ENCODE results near the gene DDX19B. TPM values are rescaled to one million over a fixed set of nuclear protein-coding genes. Genes with fewer than 3 reads are reported as not detected.

DDX19B gene
- total and polyA plus RNA-seq, 2 donors (not counting 1 experiment from before 2014, with no cell fraction given), result 33.0 to 35.8 TPM

DNA sequence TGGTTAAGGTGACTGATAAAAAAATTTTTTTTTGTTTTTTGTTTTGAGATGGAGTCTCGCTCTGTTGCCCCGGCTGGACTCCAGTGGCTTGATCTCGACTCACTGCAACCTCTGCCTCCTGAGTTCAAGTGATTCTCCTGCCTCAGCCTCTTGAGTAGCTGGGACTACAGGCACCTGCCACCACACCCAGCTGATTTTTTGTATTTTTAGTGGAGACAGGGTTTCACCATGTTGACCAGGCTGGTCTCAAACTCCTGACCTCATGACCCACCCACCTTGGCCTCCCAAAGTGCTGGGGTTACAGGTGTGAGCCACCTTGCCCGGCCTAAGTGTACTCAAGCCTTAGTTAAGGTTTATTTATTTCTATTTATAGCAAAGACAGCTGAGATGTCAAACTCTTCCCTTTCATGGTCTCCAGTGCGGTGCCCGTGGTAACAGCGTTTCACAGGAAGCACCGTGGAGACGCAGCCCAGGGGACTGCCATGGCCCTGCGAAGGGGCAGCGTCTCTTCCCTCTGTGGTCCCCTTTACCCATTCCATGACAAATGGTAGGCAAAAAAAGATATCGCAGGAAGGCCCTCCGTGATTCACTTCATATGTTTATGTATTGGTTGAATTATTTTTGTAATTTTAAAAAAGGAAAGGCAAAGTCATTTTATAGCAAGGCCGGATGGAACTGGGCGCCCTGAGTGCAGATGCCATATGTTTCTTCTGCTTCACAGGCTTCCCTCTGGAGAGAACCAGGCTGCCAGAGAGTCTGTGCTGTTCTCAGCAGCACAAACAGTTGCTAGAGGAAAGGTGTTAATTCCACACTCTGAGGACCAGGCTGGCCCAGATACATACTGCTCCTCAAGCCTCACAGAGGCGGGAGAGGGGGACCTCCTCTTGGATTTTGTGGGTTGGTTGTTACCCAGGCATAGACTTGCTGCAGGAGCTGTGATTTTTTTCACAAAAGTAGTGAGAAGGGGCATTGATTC is 76.9 kb downstream of the DDX19B start:
- Histone ChIP-seq H3K27ac (ENCODE audit: low read length in 2 of 2) (no peak overlapping the region), H3K4me1 (ENCODE audit: control insufficient read depth in 2 of 2, insufficient read depth in 2 of 2, low read length in 2 of 2) (peaks cover 14 to 19% of the 10 kb centered on the region in 2 donors), H3K4me2 (replicated peaks; ENCODE audit: low read depth, low read length, poor library complexity, severe bottlenecking) (no peak overlapping the region), H3K9me3 (ENCODE audit: control extremely low read depth in 1 of 3, control insufficient read depth in 2 of 3, insufficient read depth in 1 of 3, low read length in 2 of 3) (peaks cover 0 to 2% (median 0%) of the 10 kb centered on the region in 3 donors), H3K27me3 (replicated peaks in 1 of 4; ENCODE audit: control extremely low read depth in 1 of 4, control insufficient read depth in 3 of 4, insufficient read depth in 4 of 4, low read length in 3 of 4) (no peaks in the 10 kb centered on the region), H4K20me1 (ENCODE audit: control insufficient read depth, insufficient read depth, low read length, poor library complexity, severe bottlenecking) (no peaks in the 10 kb centered on the region), H3K9ac (ENCODE audit: low read length) (no peak overlapping the region), H2AFZ (ENCODE audit: insufficient read depth, low read depth, low read length, poor library complexity, severe bottlenecking) (no peak overlapping the region), H3K36me3 (replicated peaks in 1 of 2; ENCODE audit: control extremely low read depth in 1 of 2, control insufficient read depth in 1 of 2, extremely low read depth in 1 of 2, insufficient read depth in 2 of 2, low read length in 1 of 2) (peaks cover 1 to 46% of the 10 kb centered on the region in 2 experiments), H3K79me2 (ENCODE audit: control insufficient read depth, insufficient read depth, low read length) (peaks cover 16% of the 10 kb centered on the region), H3K4me3 (ENCODE audit: control extremely low read depth in 1 of 5, extremely low read depth in 1 of 5, insufficient read depth in 1 of 5, low read depth in 2 of 5, low read length in 4 of 5) (no peak overlapping the region)
- CTCF ChIA-PET, result no interaction called here
- intact Hi-C loops (cut with micrococcal nuclease), result no loop called here
- TF ChIP-seq CTCF (IDR thresholded peaks at IDR 0.05) (no peak), EZH2 (IDR thresholded peaks at IDR 0.05; ENCODE audit: borderline replicate concordance, insufficient read depth, low read depth, low read length, poor library complexity, severe bottlenecking) (no peak)
- no peak overlapping the region for H3K4me3 Mint-ChIP-seq
- no peak for ATAC-seq (ENCODE audit: low read depth)
- H3K27me3 Mint-ChIP-seq, result no peaks in the 10 kb centered on the region
- no peak overlapping the region for H3K27ac Mint-ChIP-seq
- POLR2A ChIA-PET, result interaction anchor here (0.6 to 1.3 kb wide), 2 partner anchors 17 to 76 kb away, joined by 3 to 7 read pairs; no protein-coding TSS in a partner anchor
- 84% methylated on average over 13 of the region's 16 CpGs for WGBS (ENCODE audit: insufficient coverage)
- peaks cover 6% of the 10 kb centered on the region for H3K4me1 Mint-ChIP-seq
- DNase-seq, result no peak
- H3K9me3 Mint-ChIP-seq (ENCODE audit: insufficient read depth), result no peaks in the 10 kb centered on the region

DNA sequence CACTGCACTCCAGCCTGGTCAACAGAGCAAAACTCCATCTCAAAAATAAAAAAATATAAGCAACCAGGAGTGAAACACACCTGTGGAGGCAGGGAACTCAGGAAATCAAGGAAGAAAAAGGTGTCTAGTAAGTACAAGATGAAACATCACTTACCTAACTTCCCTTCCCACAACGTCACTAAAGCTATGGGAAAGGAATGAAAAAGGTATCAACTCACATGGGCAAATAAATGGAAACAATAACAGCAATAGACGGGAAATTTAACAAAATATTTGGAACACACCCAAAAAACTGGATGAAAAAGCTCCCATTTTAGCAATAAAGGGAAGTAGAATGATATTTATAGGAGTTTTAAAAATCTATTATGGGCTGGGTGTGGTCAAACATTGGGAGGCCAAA is 78.8 kb downstream of the DDX19B start:
- Histone ChIP-seq H4K20me1 (ENCODE audit: control insufficient read depth, insufficient read depth, low read length, poor library complexity, severe bottlenecking) (no peaks in the 10 kb centered on the region), H3K27ac (ENCODE audit: low read length in 2 of 2) (no peak overlapping the region), H3K27me3 (replicated peaks in 1 of 4; ENCODE audit: control extremely low read depth in 1 of 4, control insufficient read depth in 3 of 4, insufficient read depth in 4 of 4, low read length in 3 of 4) (no peaks in the 10 kb centered on the region), H3K9me3 (ENCODE audit: control extremely low read depth in 1 of 3, control insufficient read depth in 2 of 3, insufficient read depth in 1 of 3, low read length in 2 of 3) (peaks cover 0 to 3% (median 0%) of the 10 kb centered on the region in 3 donors), H2AFZ (ENCODE audit: insufficient read depth, low read depth, low read length, poor library complexity, severe bottlenecking) (no peak overlapping the region), H3K9ac (ENCODE audit: low read length) (no peak overlapping the region), H3K4me2 (replicated peaks; ENCODE audit: low read depth, low read length, poor library complexity, severe bottlenecking) (no peak overlapping the region), H3K4me1 (ENCODE audit: control insufficient read depth in 2 of 2, insufficient read depth in 2 of 2, low read length in 2 of 2) (peaks cover 18 to 25% of the 10 kb centered on the region in 2 donors), H3K4me3 (ENCODE audit: control extremely low read depth in 1 of 5, extremely low read depth in 1 of 5, insufficient read depth in 1 of 5, low read depth in 2 of 5, low read length in 4 of 5) (no peak overlapping the region), H3K79me2 (ENCODE audit: control insufficient read depth, insufficient read depth, low read length) (peaks cover 16% of the 10 kb centered on the region), H3K36me3 (replicated peaks in 1 of 2; ENCODE audit: control extremely low read depth in 1 of 2, control insufficient read depth in 1 of 2, extremely low read depth in 1 of 2, insufficient read depth in 2 of 2, low read length in 1 of 2) (peaks cover 1 to 31% of the 10 kb centered on the region in 2 experiments)
- TF ChIP-seq EZH2 (IDR thresholded peaks at IDR 0.05; ENCODE audit: borderline replicate concordance, insufficient read depth, low read depth, low read length, poor library complexity, severe bottlenecking) (no peak), CTCF (IDR thresholded peaks at IDR 0.05) (no peak)
- ATAC-seq (ENCODE audit: low read depth) (no peak), DNase-seq (no peak)
- Mint-ChIP-seq H3K27me3 (no peaks in the 10 kb centered on the region), H3K27ac (peak overlapping the region; percentile 1), H3K4me3 (no peak overlapping the region), H3K9me3 (ENCODE audit: insufficient read depth) (no peaks in the 10 kb centered on the region), H3K4me1 (peaks cover 8% of the 10 kb centered on the region)
- CTCF ChIA-PET, result interaction anchor here (0.7 kb wide), 1 partner anchor 8 kb away, joined by 3 read pairs; no protein-coding TSS in a partner anchor
- intact Hi-C loops (cut with micrococcal nuclease), result no loop called here
- no CpG with 5 or more reads among the region's 2 CpGs for WGBS (ENCODE audit: insufficient coverage)
- POLR2A ChIA-PET, result interaction anchor here (0.7 to 1.1 kb wide), 2 partner anchors 55 to 96 kb away, joined by 3 to 6 read pairs; no protein-coding TSS in a partner anchor
